Stimulated activated CD8-positive, alpha-beta memory T cell treated with anti-CD3 and anti-CD28 coated beads, Interleukin-4, amount 100 ng/mL, for 1 hour (primary cell): ENCODE measurements around the gene PACSIN1.

Experiments used
- DNase-seq, 2 donors: peaks; one replicate each; pipeline ENCODE4 v3.0.0-alpha.2; 2020; ENCODE audit warnings: low read depth in 2 of 2, low spot score in 1 of 2

PACSIN1 gene

DNA sequence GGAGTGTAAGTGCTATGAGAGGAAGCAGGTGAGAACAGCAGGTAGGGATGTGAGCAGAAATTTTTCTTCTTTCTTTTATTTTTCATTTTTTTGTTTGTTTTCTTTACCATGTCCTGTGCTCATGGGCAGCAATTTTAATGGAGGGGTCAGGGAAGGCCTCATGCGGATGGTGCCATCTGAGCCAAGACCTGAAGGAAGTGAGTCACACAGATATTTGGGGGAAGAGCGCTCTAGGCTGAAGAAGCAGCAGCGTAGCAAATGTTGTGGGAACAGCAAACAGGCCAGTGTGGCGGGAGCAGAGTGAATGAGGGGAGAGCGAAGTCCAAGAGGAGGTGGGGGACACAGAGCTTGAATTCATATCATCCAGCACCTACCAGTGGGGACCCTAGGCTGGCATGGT lies 77.5 kb downstream of the PACSIN1 start:
- no peak for DNase-seq

DNA sequence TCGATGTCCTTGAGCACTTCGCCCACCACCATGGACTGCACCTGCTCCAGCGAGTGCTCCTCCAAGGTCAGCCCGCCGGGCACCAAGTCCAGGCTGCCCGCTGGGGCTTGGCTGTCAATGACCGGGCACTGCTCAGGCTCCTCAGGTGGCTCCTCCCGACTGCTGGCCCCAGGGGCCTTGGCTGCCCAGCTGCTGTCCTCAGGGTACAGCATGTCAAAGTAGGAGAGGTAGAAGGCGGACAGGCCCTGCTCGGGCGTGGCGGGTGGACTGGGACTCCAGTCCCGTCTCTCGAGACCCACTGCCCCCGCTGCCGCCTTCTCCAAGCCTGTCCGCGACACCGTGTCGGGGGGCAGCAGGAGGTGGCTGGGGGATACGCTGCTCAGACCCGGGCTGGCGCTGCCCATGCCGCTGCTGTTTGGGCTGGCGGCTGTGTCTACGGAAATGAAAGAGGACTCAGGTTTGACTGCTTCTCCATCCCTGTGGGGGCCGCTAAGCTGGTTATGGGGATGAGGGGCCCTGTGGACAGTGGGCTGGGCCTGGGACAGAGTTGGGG lies 78.3 kb downstream of the PACSIN1 start:
- DNase-seq: no peak

DNA sequence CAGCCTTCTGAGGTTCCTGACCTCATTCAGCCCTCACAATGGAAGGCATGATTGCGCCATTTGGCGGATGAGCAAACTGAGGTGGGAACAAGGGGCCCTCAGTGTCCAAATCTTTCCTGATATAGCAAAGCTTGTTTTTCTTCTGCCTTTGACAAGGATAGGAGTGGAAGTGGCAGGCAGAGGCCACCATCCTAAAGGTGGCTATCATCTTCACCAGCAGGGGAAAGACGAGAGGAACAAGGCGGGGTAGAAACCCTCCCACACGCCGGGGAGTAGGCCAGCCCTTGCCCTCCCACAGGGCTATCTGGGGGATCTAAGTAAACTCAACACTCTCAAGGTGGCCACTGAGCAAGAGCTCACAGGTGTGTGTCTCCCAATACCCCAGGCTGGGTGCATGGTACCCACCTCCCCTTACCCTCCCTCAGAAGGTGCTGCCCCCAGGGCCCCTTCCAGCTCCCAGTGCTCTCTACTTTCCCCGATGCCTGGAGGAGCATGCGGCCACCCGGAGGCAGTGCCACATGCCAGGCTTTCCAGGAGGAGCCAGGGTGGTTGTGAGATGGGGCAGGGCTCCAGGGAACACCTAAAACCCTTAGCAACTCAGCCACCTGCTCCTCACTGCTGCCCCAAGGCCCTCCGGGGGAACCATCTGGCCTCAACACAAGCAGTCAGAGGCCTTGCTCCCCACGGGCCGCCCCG lies 79.0 kb downstream of the PACSIN1 start:
- DNase-seq: no peak

GRCh38 chr6:34546551-34547321 lies 80.9 kb downstream of the PACSIN1 start:
- no peak for DNase-seq

GRCh38 chr6:34547701-34548644 lies 82.1 kb downstream of the PACSIN1 start:
- no peak for DNase-seq

GRCh38 chr6:34549026-34549803 lies 83.3 kb downstream of the PACSIN1 start:
- no peak for DNase-seq

DNA sequence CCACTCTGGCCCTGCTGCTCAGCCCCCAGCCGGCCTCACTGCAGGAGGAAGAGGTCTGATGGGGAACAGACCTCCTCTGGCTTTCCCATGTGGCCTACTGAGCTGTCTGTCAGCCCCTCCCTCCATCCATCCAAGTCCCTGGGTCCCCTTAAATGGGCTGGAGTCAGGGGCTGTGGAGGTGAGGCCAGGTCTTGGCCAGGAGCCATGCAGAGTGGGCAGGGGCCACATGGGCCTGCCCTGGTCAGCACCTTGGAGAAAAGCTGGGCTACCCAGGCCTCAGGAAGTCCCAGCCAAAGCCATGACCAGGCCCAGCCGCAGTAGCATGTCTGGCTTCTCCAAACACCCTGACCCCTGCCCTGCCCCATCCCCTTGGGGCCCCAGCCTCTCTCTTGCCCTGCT lies 83.9 kb downstream of the PACSIN1 start:
- no peak for DNase-seq

DNA sequence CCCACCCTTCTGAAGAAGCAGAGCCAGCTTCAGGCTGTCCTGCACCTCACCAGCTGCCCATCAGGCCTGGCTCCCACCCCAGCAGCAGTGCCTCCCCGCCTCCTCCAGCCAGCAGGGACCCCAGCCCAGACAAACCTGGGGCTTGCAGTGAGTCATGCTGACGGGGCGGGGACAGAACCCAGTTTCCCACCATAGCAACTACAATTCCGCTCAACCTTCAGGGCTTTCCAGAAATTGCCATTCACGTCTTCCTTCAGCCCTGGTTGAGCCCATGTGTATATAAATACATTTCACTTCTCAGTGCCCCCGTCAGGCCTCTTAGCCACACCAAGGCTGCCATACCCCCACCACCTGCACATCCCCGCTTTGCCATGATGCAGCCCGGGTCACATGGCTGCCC lies 85.8 kb downstream of the PACSIN1 start:
- no peak for DNase-seq

- DNase-seq: no peak
These were observed 86.7 kb downstream of the PACSIN1 start for GRCh38 chr6:34552620-34553019.

DNA sequence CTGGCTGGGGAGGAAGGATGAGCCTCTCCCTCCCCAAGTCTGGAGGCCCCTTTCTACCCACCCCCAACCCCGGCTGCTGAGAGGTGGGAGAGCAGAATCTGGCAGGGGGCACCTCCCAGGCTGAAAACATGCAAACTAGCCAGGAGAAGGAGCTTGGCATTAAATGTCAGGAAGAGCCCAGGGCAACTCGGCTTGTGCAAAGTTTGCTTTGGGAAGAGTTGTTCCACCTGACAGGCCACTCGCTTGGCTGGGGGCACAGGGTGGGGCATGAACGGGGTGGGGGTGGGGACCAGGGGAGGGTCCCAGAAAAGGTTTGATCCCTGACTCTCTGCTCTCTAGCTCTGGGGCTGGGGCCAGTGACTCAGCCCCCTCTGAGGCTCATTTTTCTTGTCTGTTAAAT lies 87.3 kb downstream of the PACSIN1 start:
- DNase-seq: no peak

GRCh38 chr6:34553750-34554149 lies 87.9 kb downstream of the PACSIN1 start:
- no peak for DNase-seq

DNA sequence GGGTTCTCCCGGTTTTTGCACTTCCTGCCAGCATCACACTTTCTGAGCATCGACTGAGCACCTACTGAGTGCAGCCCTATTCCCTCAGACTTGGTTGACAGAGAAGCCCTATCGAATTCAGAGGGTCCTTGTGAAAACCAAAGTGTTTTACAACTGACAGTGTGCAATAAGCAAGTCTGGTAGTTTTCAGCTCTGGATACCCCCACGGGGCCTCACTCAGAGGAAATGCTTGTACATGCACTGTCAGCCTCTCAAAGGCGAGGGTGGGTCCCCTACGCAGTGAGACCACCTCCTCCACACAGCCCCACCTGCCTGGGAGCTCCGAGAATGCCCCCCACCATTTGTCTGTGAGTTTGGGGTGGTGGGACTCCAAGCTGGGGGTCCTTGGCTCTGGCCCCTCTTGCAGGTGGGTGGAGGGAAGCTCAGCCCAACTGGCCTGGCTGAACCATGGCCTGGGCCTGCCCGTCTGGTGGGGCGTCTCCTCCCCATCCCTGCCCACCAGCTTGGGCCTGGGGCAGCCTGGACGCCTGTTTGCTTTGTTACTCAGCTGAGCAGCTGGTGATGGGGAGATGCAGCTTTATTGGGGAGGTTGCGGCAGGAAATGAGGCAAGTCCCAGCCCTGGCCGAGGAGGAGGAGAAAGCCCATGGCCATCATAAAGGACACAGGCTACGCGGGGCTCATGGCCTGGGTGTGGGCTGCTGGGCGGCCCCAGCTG lies 88.6 kb downstream of the PACSIN1 start:
- no peak for DNase-seq

DNA sequence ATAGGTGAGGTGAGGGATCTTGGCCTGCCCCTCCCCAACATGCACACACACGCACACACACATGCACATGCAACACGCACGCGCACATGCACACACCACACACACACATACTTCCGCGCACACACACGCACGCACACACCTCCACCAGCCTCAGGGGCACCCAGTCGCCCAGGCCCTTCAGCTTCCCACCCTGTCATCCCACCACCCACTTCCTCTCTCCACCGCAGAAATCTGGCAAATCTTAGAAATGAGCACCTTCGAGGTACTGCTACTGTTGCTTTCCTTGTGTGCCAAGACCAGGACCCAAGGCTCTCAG lies 89.1 kb downstream of the PACSIN1 start:
- DNase-seq: no peak

DNA sequence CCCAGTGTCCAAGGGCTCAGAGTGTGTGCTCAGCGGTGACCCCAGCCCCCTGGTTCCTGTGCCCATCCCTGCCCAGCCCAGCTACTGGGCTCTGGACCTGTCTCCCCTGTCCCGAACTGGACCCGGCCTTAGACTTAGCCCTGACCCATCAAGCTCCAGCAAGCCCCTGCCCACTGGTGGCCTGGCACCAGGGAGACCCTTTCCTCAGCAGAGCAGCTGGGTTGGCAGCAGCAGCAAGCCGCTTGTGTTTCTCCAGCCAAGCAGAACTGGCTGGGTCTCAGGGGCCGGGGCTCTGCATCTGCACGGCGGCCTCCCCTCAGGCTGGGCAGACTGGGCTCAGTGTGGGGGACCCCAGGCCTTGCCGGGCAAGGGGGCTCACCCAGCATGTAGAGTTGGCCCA lies 89.5 kb downstream of the PACSIN1 start:
- DNase-seq: no peak

GRCh38 chr6:34556031-34556471 lies 90.2 kb downstream of the PACSIN1 start, which contains the start of gene SPDEF:
SPDEF (minus strand) TSS chr6:34556329; CDS start chr6:34544455, 11,874 bp downstream.
- no peak for DNase-seq

DNA sequence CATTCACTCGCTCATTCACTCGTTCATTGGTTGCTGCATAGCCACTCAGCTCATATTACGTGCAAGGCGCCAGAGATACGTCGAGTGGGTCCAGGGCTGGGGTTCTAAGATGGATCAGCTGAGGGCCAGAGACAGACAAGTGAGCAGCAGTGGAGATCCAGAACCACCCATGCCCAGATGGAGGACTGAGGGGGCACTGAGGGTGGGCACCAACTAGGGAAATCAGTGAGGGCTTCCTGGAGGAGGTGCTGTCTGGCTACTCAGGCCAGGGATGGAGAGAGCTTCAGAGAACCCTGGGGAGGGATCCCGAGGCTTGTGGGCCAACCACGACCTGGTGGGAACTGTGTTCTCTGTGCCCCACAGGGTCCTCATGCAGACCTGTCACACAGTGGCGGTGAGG lies 90.6 kb downstream of the PACSIN1 start:
- DNase-seq: no peak

DNA sequence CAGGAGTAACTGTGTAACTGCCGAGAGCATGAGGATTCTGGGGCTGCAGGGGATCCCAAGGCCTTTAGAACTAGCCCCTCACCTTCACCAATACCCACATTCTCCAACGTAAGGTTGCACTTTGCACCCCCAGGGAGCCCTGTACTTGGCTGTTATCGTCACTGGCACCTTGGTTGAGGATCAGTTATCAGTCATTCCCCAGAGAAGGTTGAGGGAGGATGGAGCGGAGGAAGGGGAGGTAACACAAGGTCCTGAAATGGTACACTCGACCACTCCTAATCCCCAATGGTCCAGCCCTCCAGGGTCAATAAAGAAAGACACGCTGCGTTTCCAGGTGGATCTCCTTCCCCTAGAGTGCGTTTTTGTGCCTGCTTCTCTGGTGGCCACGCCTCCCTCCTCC lies 91.4 kb downstream of the PACSIN1 start:
- no peak for DNase-seq

DNA sequence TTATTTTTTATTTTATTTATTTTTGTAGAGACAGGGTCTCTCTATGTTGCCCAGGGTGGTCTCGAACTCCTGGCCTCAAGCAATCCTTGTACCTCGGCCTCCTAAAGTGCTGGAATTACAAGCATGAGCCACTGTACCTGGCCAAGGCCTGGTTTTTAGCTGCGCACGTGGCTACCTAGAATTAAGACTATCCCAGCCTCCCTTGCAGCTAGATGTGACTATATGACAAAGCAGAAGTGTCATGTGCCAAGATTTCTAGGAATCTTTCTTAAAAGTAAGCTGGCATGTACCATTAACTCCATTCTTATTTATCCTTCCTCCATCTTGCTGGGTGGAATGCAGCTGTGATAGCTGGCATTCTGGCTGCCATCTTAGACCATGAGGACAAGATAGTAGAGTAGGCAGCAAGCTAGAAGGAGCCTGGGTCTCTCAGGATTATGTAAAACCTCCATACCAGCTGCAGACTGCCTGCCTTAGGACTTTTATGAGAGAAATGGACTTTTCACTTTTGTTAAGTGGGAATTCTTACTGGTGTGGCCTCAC lies 92.4 kb downstream of the PACSIN1 start:
- DNase-seq: no peak

DNA sequence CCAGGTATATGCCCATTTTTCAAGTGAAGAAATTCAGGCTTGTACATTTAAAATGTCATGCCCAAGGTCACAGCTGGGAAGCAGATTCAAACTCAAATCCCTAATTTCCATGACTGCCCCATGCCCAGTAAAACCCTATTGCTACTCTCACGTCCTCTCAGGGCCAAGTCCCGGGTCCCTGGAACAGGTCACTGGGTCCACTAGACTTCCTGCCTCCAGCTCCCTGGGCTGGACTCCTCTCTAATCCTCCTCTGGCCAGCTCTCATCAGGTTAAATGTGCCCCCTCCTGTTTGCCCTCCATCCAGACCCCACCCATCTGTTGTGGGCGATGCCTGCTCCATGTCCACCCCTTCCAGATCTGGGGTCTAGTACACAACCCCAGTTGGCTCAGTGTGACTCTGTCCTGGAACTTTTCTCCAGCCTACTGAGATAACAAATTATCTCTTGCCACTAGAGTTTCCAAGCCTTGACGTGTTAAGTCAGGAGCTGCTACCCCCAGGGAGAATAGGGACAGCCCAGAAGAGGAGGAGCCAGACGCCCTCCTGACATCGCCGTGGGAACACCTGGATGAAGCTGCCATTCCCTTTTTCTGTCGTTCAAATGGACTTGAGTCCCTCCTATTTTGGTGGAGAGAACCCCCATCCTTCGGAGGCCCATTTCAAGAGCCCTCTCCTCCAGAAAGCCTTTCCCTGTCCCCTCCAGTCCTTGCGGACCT lies 93.9 kb downstream of the PACSIN1 start:
- DNase-seq: no peak
